Peyer's patch (tissue), 4 donors: Measurements from ENCODE around the gene COX7B2.

Experiments
- POLR2A ChIP-seq, 2 donors: fragments of 450-650 bp; IDR thresholded peaks; one replicate each; pipeline ENCODE4 v1.5.1; 2017; ENCODE audit warnings: antibody characterized with exemption in 2 of 2, mild to moderate bottlenecking in 2 of 2, moderate library complexity in 2 of 2
- TF ChIP-seq, protein P1 (sequence below), 6 experiments: fragments of 450-650 bp in 4 of 6; fragments of 200-600 bp in 2 of 6; sonication (generic) in 1 of 6; IDR thresholded peaks; one replicate each; pipeline ENCODE4 v1.5.1; 2017 to 2019; ENCODE audit warnings: antibody characterized with exemption in 6 of 6, mild to moderate bottlenecking in 3 of 6, moderate library complexity in 1 of 6

DNA sequence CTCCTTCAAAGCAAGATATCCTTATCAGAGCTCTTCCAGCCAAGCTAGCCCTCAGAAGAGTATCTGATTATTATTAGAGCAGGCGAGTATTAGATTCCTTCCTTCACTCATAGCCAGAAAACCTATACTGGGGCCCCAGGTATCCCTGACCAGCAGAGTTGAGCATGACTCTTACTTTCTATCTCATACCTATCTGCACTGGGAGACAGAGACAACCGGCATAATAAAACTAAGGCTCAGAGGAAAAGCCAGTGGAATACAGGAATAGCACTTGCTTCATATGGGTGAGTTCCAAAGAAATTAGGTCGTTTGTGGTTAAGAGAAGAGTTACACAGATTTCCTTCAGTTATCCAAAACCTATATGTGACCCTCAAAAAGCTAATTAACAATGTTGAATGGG lies 41.8 kb upstream of the COX7B2 start:
- TF ChIP-seq, protein P1, sequence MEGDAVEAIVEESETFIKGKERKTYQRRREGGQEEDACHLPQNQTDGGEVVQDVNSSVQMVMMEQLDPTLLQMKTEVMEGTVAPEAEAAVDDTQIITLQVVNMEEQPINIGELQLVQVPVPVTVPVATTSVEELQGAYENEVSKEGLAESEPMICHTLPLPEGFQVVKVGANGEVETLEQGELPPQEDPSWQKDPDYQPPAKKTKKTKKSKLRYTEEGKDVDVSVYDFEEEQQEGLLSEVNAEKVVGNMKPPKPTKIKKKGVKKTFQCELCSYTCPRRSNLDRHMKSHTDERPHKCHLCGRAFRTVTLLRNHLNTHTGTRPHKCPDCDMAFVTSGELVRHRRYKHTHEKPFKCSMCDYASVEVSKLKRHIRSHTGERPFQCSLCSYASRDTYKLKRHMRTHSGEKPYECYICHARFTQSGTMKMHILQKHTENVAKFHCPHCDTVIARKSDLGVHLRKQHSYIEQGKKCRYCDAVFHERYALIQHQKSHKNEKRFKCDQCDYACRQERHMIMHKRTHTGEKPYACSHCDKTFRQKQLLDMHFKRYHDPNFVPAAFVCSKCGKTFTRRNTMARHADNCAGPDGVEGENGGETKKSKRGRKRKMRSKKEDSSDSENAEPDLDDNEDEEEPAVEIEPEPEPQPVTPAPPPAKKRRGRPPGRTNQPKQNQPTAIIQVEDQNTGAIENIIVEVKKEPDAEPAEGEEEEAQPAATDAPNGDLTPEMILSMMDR (IDR thresholded peaks at IDR 0.05): no peak
- TF ChIP-seq POLR2A (IDR thresholded peaks at IDR 0.05): no peak
